Left kidney (tissue), 2 donors: ENCODE results near the gene MAEL. TPM values are rescaled to one million over a fixed set of nuclear protein-coding genes. Genes with fewer than 3 reads are reported as not detected.

Experiments used
- DNase-seq: peaks from one replicate; pipeline ENCODE4 v3.0.0-alpha.2; 2013
- polyA plus RNA-seq: library from polyadenylated mRNA; unstranded; fragments of 120-200 nt; gene quantifications from one replicate; pipeline ENCODE4 v1.2.1, GENCODE V29; 2013; ENCODE audit not compliant: insufficient read length

MAEL gene
- polyA plus RNA-seq, 1 donor, result 2.5 TPM

- DNase-seq, result no peak
Measured at GRCh38 chr1:167056529-167057231, 67.6 kb downstream of the MAEL start.

GRCh38 chr1:167057241-167057688 is 68.2 kb downstream of the MAEL start:
- peak; percentile 65 for DNase-seq

- DNase-seq, result peak; percentile 65
Measured at GRCh38 chr1:167059045-167059808, 70.1 kb downstream of the MAEL start.

- DNase-seq, result no peak
Measured at GRCh38 chr1:167059809-167060107, 70.7 kb downstream of the MAEL start.

GRCh38 chr1:167060141-167061072 is 71.3 kb downstream of the MAEL start:
- no peak for DNase-seq

GRCh38 chr1:167061073-167061464 is 72.0 kb downstream of the MAEL start:
- no peak for DNase-seq

- no peak for DNase-seq
Measured at GRCh38 chr1:167064621-167065020, 75.5 kb downstream of the MAEL start.

- no peak for DNase-seq
Measured at GRCh38 chr1:167065471-167065870, 76.4 kb downstream of the MAEL start.

GRCh38 chr1:167066333-167067122 is 77.4 kb downstream of the MAEL start:
- DNase-seq, result peak; percentile 70

- DNase-seq, result no peak
Measured at GRCh38 chr1:167067904-167068303, 78.8 kb downstream of the MAEL start.

GRCh38 chr1:167068761-167069160 is 79.7 kb downstream of the MAEL start:
- DNase-seq, result no peak

GRCh38 chr1:167071286-167071685 is 82.2 kb downstream of the MAEL start:
- no peak for DNase-seq

Other genes starting within 250 kb of the MAEL start
- 46.0 TPM for gene POGK, start 149.8 kb upstream of the MAEL start, polyA plus RNA-seq
- 29.1 TPM for gene TADA1, start 113.0 kb upstream of the MAEL start, polyA plus RNA-seq
- 20.6 TPM for gene ILDR2, start 13.7 kb upstream of the MAEL start, polyA plus RNA-seq
- gene GPA33, start 101.1 kb downstream of the MAEL start, polyA plus RNA-seq, result 1.1 TPM
- 0.45 TPM for gene STYXL2, start 104.8 kb downstream of the MAEL start, polyA plus RNA-seq
- gene POU2F1, start 231.6 kb downstream of the MAEL start, polyA plus RNA-seq, result 20.7 TPM